HG03378 (cell line): Measurements from ENCODE around the gene GIMAP8.
"Not testable (repeated sequence)": the region's sequence is repeated elsewhere in the genome, so short reads cannot be mapped to it uniquely, and the experiment has no call there.

ENCODE experiments used
- ATAC-seq: cut with Tn5 transposase; IDR thresholded peaks from one replicate; pipeline ENCODE4 v1.9.1; 2021; ENCODE audit warnings: mild to moderate bottlenecking, moderate library complexity; ENCODE audit not compliant: unreplicated experiment

GIMAP8 gene

GRCh38 chr7:150461520-150461919 lies 11.1 kb downstream of the GIMAP8 start:
- no peak for ATAC-seq

- ATAC-seq, result no peak
Observed at GRCh38 chr7:150462413-150462812, 12.0 kb downstream of the GIMAP8 start.

GRCh38 chr7:150463461-150463860 lies 13.0 kb downstream of the GIMAP8 start:
- no peak for ATAC-seq

GRCh38 chr7:150464962-150465361 lies 14.5 kb downstream of the GIMAP8 start:
- no peak for ATAC-seq

- ATAC-seq, result no peak
Observed at GRCh38 chr7:150465414-150465813, 15.0 kb downstream of the GIMAP8 start.

- ATAC-seq, result no peak
Observed at GRCh38 chr7:150466477-150466876, 16.0 kb downstream of the GIMAP8 start.

- no peak for ATAC-seq
Observed at GRCh38 chr7:150468241-150468640, 17.8 kb downstream of the GIMAP8 start.

- no peak for ATAC-seq
Observed at GRCh38 chr7:150471886-150472285, 21.5 kb downstream of the GIMAP8 start.

GRCh38 chr7:150473902-150474301 lies 23.5 kb downstream of the GIMAP8 start:
- no peak for ATAC-seq

- no peak for ATAC-seq
Observed at GRCh38 chr7:150476285-150476684, 25.9 kb downstream of the GIMAP8 start.

- no peak for ATAC-seq
Observed at GRCh38 chr7:150476819-150477631, 26.6 kb downstream of the GIMAP8 start.

GRCh38 chr7:150479023-150479716 lies 28.7 kb downstream of the GIMAP8 start:
- no peak for ATAC-seq

GRCh38 chr7:150481186-150481920 lies 30.9 kb downstream of the GIMAP8 start:
- ATAC-seq, result no peak

GRCh38 chr7:150481922-150482321 lies 31.5 kb downstream of the GIMAP8 start:
- ATAC-seq, result no peak

- not testable (repeated sequence) for ATAC-seq
Observed at GRCh38 chr7:150483514-150483913, 33.1 kb downstream of the GIMAP8 start.

GRCh38 chr7:150484071-150484470 lies 33.6 kb downstream of the GIMAP8 start:
- not testable (repeated sequence) for ATAC-seq

GRCh38 chr7:150487625-150488024 lies 37.2 kb downstream of the GIMAP8 start:
- ATAC-seq, result no peak

GRCh38 chr7:150489782-150490181 lies 39.4 kb downstream of the GIMAP8 start:
- no peak for ATAC-seq

GRCh38 chr7:150493442-150493841 lies 43.0 kb downstream of the GIMAP8 start:
- not testable (repeated sequence) for ATAC-seq

GRCh38 chr7:150502519-150502918 lies 52.1 kb downstream of the GIMAP8 start:
- no peak for ATAC-seq

GRCh38 chr7:150503155-150503554 lies 52.7 kb downstream of the GIMAP8 start:
- ATAC-seq, result no peak

GRCh38 chr7:150503581-150503980 lies 53.2 kb downstream of the GIMAP8 start:
- ATAC-seq, result no peak
